Measurements from ENCODE around the gene TATDN2. TPM values are rescaled to one million over a fixed set of nuclear protein-coding genes. Genes with fewer than 3 reads are reported as not detected.

TATDN2 gene
- total RNA-seq, 1 donor from 2014 or later: 34.6 TPM

DNA sequence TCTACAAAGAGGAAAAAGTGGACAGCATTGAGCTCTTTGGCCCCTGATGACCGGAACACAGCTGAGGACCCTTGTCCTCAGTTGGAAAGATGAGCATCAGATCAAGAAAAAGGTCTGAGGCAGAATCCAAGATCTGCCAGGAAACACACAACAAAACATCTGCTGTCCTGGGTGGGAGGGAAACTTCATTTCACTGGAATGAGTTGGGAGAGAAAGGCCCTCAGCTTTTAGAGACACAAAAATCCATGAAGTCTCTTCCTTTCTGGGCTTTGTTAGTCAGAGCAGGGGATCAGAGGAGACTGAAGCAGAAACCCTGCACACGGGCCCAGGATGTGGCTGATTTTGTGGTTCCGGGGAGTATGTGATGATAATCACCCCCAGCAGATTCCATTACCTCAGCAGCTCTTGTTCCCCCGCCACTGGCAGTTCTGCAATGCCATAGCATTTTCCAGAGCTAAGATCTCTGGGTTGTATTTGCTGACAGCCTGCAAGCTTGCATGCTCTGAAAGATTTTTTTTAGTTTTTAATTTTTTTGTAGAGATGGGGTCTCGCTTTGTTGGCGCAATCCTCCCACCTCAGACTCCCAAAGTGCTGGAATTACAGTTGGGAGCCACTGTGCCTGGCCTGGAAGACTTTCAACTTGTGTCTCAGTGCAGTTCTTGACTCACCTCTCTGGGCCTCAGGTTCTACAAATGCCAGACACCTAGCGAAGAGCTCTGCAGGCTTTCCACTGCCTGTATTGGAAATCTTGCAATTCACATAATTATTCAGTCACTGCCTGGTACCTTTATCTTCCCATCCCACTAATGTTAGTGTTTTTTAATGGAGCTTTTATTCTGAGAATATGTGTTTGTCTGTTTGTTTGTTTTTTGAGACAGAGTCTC is 5.8 kb upstream of the TATDN2 start:
- Mint-ChIP-seq H3K36me3 (peaks cover 3% of the 10 kb centered on the region), H3K9me3 (peaks cover 4% of the 10 kb centered on the region), H3K4me3 (no peak overlapping the region), H3K4me1 (ENCODE audit: unreplicated experiment) (no peaks in the 10 kb centered on the region), H3K27ac (no peak overlapping the region), H3K27me3 (no peaks in the 10 kb centered on the region)
- TF ChIP-seq, protein P1, sequence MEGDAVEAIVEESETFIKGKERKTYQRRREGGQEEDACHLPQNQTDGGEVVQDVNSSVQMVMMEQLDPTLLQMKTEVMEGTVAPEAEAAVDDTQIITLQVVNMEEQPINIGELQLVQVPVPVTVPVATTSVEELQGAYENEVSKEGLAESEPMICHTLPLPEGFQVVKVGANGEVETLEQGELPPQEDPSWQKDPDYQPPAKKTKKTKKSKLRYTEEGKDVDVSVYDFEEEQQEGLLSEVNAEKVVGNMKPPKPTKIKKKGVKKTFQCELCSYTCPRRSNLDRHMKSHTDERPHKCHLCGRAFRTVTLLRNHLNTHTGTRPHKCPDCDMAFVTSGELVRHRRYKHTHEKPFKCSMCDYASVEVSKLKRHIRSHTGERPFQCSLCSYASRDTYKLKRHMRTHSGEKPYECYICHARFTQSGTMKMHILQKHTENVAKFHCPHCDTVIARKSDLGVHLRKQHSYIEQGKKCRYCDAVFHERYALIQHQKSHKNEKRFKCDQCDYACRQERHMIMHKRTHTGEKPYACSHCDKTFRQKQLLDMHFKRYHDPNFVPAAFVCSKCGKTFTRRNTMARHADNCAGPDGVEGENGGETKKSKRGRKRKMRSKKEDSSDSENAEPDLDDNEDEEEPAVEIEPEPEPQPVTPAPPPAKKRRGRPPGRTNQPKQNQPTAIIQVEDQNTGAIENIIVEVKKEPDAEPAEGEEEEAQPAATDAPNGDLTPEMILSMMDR (conservative IDR thresholded peaks at IDR 0.05): no peak
- no peak for DNase-seq (ENCODE audit: extremely low spot score, unreplicated experiment)

DNA sequence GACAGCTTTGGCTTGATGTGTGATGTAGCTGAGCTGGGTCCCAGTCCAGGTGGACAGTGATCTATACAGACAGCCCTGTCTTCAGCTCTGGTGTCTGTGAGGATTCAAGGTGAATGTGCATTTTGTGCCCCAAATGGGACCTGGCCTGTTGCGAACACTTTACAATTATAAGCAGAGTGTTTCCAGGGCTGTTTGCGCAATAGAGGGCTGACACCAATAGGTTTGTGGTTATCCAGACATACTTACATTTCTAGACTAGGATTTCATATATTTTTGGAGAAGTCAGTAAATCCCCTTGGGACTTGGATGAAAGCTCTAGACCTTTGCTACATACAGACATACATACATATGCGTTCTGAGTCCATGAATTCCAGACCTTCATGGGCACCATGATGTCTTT is 4.2 kb upstream of the TATDN2 start:
- H3K4me1 Mint-ChIP-seq (ENCODE audit: unreplicated experiment): peaks cover 7% of the 10 kb centered on the region
- H3K4me3 Mint-ChIP-seq: no peak overlapping the region
- TF ChIP-seq, protein P1 (conservative IDR thresholded peaks at IDR 0.05): no peak
- H3K36me3 Mint-ChIP-seq: peaks cover 3% of the 10 kb centered on the region
- no peak for DNase-seq (ENCODE audit: extremely low spot score, unreplicated experiment)
- H3K27me3 Mint-ChIP-seq: peaks cover 3% of the 10 kb centered on the region
- H3K9me3 Mint-ChIP-seq: peaks cover 7% of the 10 kb centered on the region
- no peak overlapping the region for H3K27ac Mint-ChIP-seq

DNA sequence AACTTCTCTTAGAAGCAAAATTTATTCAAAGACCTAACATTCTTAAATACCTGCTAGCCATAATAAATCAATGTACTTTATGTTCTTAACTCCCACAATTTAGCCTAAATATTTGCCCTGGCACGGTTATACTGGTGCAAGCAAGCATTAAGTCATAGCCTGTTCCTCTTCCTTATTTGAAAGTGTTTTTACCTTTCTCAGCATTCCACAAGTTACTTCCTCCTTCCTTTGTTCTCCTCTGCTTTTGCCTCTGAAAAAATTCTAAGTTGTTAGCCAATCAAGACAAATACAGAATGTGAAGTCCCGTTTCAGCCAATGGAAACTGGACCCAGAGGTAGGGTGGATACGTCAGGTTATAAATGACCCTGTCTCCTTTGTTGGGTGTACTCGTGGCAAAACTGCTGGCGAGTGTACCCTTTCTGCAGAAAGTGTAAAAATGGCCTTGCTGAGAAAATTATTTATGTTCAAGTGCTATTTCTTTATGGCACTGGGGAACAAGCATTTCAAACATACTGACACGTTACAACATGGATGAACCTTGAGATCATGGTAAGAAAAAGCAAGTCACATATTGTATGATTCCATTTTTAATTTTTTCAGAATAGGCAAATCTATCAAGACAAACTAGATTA is 3.1 kb upstream of the TATDN2 start:
- peaks cover 16% of the 10 kb centered on the region for H3K4me1 Mint-ChIP-seq (ENCODE audit: unreplicated experiment)
- TF ChIP-seq, protein P1 (conservative IDR thresholded peaks at IDR 0.05): no peak

DNA sequence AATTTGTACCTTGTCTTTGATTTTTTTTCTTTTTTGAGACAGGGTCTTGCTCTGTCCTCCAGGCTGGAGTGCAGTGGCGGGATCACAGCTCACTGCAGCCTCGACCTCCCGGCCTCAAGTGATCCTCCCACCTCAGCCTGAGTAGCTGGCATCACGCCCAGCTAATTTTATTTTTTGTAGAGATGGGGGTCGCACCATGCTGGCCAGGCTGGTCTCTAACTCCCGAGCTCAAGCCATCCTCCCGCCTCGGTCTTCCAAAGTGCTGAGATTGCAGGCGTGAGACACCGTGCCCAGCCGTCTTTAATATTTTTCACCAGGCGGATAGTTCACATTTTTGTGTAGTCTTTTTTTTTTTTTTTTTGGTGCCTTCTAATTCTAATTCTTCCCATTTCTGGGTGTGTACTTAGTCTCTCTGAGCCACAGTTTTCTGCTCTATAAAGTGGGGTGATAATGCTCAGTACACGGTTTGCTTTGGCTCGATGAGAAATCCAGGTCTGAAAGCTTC is 528 bp upstream of the TATDN2 start:
- Mint-ChIP-seq H3K4me1 (ENCODE audit: unreplicated experiment) (peaks cover 30% of the 10 kb centered on the region), H3K36me3 (peaks cover 26% of the 10 kb centered on the region), H3K9me3 (peaks cover 7% of the 10 kb centered on the region), H3K27ac (peak overlapping the region; percentile 93), H3K4me3 (peak overlapping the region; percentile 89), H3K27me3 (peaks cover 3% of the 10 kb centered on the region)
- no peak for DNase-seq (ENCODE audit: extremely low spot score, unreplicated experiment)
- TF ChIP-seq, protein P1 (conservative IDR thresholded peaks at IDR 0.05): no peak

More for the DNA sequence above, 3.1 kb upstream of the TATDN2 start:
- Mint-ChIP-seq H3K36me3 (peaks cover 11% of the 10 kb centered on the region), H3K27me3 (peaks cover 3% of the 10 kb centered on the region), H3K4me3 (no peak overlapping the region), H3K27ac (no peak overlapping the region), H3K9me3 (peaks cover 7% of the 10 kb centered on the region)
- no peak for DNase-seq (ENCODE audit: extremely low spot score, unreplicated experiment)

DNA sequence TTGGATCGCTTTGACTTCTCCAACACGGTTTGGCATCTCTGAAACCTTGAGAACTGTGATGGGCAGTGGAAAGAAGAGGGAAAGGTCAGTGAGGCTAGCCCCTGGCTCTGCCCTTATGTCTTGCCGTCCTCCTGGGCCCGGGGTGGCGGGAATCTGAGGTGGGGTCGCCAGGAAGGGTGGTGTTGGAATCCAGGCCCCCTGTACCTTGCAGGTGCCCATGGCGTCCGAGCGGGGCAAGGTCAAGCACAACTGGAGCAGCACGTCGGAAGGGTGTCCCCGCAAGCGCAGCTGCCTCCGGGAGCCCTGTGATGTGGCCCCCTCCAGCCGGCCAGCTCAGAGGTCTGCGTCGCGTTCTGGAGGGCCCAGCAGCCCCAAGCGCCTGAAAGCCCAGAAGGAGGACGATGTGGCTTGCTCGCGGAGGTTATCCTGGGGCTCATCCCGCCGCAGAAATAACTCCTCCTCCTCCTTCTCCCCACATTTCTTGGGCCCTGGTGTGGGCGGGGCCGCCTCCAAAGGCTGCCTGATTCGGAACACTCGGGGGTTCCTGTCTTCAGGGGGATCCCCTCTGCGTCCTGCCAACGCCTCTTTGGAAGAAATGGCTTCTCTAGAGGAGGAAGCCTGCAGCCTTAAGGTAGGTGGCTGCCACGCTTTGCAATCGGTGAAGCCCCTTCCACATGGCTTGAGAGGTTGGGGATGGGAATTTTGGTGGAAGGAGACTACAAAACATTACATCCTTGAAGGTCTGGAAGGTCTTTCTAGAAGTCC is 907 bp downstream of the TATDN2 start:
- H3K36me3 Mint-ChIP-seq: peaks cover 36% of the 10 kb centered on the region
- peak overlapping the region; percentile 27 for H3K27ac Mint-ChIP-seq
- no peak for DNase-seq (ENCODE audit: extremely low spot score, unreplicated experiment)
- peaks cover 34% of the 10 kb centered on the region for H3K4me1 Mint-ChIP-seq (ENCODE audit: unreplicated experiment)
- peak overlapping the region; percentile 94 for H3K4me3 Mint-ChIP-seq
- H3K9me3 Mint-ChIP-seq: peaks cover 7% of the 10 kb centered on the region
- H3K27me3 Mint-ChIP-seq: peaks cover 3% of the 10 kb centered on the region
- TF ChIP-seq, protein P1 (conservative IDR thresholded peaks at IDR 0.05): no peak

Measured in type B pancreatic cell (in vitro differentiated cells).